D721Med (cell line): ENCODE results near the gene DTD1.

ENCODE experiments used
- DNase-seq: peaks from one replicate; pipeline ENCODE4 v3.0.0; 2011; ENCODE audit warnings: low spot score; ENCODE audit not compliant: insufficient read length
- FAIRE-seq: peaks from 2 replicates; lab custom pipeline; 2011; peaks lifted over from hg19 to GRCh38; lab: Jason Lieb, UNC
- TF ChIP-seq, protein P1 (sequence below): IDR thresholded peaks from 2 replicates; pipeline ENCODE4 v1.5.1; 2012; ENCODE audit warnings: mild to moderate bottlenecking, control low read depth; ENCODE audit not compliant: insufficient read depth; ENCODE audit errors: missing control alignments

Gene DTD1

DNA sequence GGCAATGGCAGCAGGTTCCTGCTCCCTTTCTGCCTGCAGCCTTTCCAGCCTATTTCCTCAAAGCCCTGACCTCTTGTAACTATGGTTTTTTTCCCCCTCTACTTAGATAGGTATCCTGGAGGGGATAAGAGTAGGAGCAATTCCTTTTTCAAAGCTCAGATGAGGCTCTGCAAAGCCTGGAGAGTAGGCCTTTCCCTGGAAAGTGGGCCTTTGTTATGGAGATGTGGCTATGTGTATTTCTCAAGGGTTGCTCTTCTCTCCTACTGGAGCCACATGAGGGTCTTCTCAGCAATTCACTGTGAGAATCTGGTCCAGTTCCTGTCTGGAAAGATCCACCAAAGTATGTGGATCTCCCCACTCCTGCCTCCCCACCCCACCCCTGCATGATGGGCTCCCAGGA is 96.0 kb downstream of the DTD1 start:
- TF ChIP-seq, protein P1, sequence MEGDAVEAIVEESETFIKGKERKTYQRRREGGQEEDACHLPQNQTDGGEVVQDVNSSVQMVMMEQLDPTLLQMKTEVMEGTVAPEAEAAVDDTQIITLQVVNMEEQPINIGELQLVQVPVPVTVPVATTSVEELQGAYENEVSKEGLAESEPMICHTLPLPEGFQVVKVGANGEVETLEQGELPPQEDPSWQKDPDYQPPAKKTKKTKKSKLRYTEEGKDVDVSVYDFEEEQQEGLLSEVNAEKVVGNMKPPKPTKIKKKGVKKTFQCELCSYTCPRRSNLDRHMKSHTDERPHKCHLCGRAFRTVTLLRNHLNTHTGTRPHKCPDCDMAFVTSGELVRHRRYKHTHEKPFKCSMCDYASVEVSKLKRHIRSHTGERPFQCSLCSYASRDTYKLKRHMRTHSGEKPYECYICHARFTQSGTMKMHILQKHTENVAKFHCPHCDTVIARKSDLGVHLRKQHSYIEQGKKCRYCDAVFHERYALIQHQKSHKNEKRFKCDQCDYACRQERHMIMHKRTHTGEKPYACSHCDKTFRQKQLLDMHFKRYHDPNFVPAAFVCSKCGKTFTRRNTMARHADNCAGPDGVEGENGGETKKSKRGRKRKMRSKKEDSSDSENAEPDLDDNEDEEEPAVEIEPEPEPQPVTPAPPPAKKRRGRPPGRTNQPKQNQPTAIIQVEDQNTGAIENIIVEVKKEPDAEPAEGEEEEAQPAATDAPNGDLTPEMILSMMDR, result no peak
- FAIRE-seq (no peak), DNase-seq (no peak)

DNA sequence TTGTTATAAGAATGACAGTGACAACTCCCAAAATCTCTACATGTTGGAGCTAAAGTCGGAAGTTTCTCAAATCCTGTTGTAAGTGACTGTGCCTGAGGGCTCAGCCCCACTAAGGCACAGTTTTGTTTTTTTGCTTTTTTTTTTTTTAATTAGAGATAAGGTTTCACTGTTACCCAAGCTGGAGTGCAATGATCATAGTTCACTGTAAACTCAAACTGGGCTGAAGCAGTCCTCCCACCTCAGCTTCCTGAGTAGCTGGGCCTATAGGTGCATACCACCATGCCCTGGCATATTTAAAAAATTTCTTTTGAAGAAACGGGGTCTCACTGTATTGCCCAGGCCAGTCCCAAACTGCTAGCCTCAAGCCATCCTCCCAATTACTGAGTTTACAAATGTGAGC is 96.9 kb downstream of the DTD1 start:
- TF ChIP-seq, protein P1, result no peak
- FAIRE-seq (no peak), DNase-seq (no peak)

DNA sequence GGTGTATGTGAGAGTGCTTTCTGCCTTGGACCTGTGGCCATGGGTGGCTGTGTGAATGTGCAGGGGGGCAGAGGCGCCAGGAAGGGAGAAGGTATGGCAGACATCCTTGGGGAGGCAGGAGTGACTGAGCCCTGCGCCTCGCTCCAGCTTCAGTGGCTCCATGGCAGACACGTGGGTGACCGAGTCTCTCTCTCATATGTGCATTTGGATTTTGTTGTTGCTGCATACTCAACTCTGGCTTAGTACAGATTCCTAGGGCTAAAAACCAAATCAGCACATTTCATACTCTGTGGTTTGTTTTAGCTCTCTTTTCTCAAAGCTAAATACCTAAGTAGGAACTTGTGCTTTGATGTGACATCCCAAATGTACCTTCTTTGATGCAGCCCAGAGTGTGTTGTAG is 97.6 kb downstream of the DTD1 start:
- no peak for DNase-seq
- no peak for FAIRE-seq
- TF ChIP-seq, protein P1, result no peak

DNA sequence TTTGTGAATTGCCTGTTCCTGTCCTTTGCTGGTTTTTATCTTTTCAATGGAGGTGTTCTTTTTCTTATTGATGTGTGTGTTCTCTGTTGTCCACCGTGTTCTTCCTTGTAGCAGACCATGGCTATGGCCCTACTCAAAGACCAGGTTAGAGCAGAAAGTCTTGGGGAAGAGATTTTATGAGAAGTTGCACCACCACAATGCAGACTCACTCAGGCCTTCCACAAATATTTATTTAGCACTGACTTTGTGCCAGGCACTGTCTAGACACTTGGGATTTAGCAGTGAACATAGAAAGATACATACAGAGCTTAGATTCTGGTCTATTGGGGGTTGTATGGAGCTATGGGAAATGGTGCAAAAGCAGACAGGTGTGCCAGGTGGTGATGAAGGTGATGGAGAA is 98.8 kb downstream of the DTD1 start:
- DNase-seq (no peak), FAIRE-seq (no peak)
- TF ChIP-seq, protein P1, result no peak

DNA sequence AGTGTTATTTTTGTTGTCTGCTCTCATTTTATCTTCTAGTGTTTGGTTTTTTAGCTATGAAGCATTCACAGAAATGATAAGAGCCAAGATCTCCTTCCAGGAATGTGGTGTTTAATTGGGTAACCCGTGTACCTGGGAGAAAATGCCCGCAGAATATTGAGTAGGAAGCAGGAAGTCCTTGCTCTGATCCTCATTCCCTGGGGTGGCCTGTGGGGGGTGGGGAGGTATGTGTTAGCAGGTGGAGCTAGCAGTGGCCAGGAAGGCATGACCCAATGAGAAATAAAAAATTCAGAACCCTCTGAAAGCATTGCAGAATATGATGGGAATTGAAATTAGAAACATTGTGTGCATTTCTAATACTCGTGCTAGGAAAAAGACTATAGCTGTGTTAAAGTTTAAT is 100.8 kb downstream of the DTD1 start:
- DNase-seq, result no peak
- no peak for FAIRE-seq
- TF ChIP-seq, protein P1, result no peak

DNA sequence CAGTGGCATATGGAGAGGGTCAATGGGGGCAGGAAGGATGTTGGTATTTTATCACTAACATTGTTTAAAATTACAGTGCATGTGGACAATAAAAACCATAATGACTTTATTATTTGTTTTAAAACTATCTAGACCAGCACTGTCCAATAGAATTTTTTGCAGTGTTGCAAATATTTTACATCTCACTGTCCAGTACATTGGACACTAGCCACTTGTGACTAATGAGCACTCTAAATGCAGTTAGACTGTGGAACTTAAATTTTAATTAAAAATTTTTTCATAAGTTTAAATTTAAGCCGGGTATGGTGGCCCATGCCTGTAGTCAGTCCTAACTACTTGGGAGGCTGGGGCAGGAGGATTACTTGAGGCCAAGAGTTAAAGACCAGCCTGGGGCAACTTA is 101.7 kb downstream of the DTD1 start:
- DNase-seq, result no peak
- TF ChIP-seq, protein P1, result no peak
- FAIRE-seq, result no peak

DNA sequence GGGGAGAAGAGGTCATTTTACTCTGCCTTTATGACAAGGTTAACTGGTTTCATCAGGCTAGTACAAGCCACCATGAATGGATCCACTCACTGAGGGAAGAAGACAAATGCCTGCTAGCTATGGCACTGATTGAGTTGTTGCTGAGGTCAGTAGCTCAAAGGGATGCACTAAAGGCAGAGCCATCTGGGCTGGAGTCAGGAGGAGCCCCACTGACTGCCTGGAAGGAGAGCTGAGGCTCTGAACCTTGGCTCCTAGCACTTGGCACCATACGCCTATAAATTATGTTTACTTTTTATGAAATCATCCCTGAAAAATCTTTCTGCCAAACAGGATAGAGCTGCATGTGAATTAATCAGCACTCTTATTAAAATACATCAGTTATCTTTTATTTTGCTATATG is 104.6 kb downstream of the DTD1 start:
- DNase-seq, result no peak
- TF ChIP-seq, protein P1, result no peak
- no peak for FAIRE-seq
